Urothelium cell line (cell line): ENCODE measurements around the gene GSKIP.
A peak's percentile ranks its signal among the peaks of the same experiment; 100 is the strongest.
"Not testable (repeated sequence)": the region's sequence is repeated elsewhere in the genome, so short reads cannot be mapped to it uniquely, and the experiment has no call there.

Experiments
- DNase-seq: peaks from one replicate; pipeline ENCODE4 v3.0.0; 2011; ENCODE audit warnings: low spot score, mixed read lengths
- FAIRE-seq: peaks from 2 replicates; lab custom pipeline; 2011; peaks lifted over from hg19 to GRCh38; lab: Jason Lieb, UNC

GSKIP gene

GRCh38 chr14:96362965-96363750, at the start of gene GSKIP, which contains the start of gene ATG2B:
TSS of gene GSKIP (plus strand) at chr14:96363526. CDS start at chr14:96382248, 18,722 bp downstream.
TSS of gene ATG2B (minus strand) at chr14:96363341. CDS start at chr14:96362976, 365 bp downstream.
- DNase-seq (peak; percentile 90), FAIRE-seq (no peak)

- FAIRE-seq (no peak), DNase-seq (no peak)
These were observed 47.2 kb upstream of the GSKIP start for GRCh38 chr14:96316087-96316486.

GRCh38 chr14:96318836-96319235, 44.5 kb upstream of the GSKIP start:
- no peak for DNase-seq
- FAIRE-seq: no peak

GRCh38 chr14:96320605-96321004, 42.7 kb upstream of the GSKIP start:
- DNase-seq: no peak
- no peak for FAIRE-seq

- FAIRE-seq: no peak
- no peak for DNase-seq
These were observed 39.1 kb upstream of the GSKIP start for GRCh38 chr14:96324219-96324618.

- DNase-seq (no peak), FAIRE-seq (no peak)
These were observed 24.8 kb upstream of the GSKIP start for GRCh38 chr14:96338551-96338950.

- no peak for FAIRE-seq
These were observed 22.0 kb upstream of the GSKIP start for GRCh38 chr14:96341323-96341722.

GRCh38 chr14:96345669-96346068, 17.7 kb upstream of the GSKIP start:
- no peak for FAIRE-seq
- DNase-seq: no peak

More at GRCh38 chr14:96341323-96341722, 22.0 kb upstream of the GSKIP start:
- DNase-seq: no peak

- not testable (repeated sequence) for FAIRE-seq, DNase-seq
These were observed 15.4 kb upstream of the GSKIP start for GRCh38 chr14:96347957-96348356.

- FAIRE-seq (no peak), DNase-seq (no peak)
These were observed 13.8 kb upstream of the GSKIP start for GRCh38 chr14:96349286-96350075.

- no peak for DNase-seq
These were observed 11.3 kb upstream of the GSKIP start for GRCh38 chr14:96351986-96352385.

GRCh38 chr14:96352708-96353107, 10.6 kb upstream of the GSKIP start:
- no peak for DNase-seq
- no peak for FAIRE-seq

More at GRCh38 chr14:96351986-96352385, 11.3 kb upstream of the GSKIP start:
- FAIRE-seq: no peak

GRCh38 chr14:96354246-96354645, 9.1 kb upstream of the GSKIP start:
- DNase-seq (no peak), FAIRE-seq (no peak)

- DNase-seq (no peak), FAIRE-seq (no peak)
These were observed 6.1 kb upstream of the GSKIP start for GRCh38 chr14:96357216-96357615.

GRCh38 chr14:96359959-96360358, 3.4 kb upstream of the GSKIP start:
- FAIRE-seq (no peak), DNase-seq (no peak)

GRCh38 chr14:96362071-96362964, 1.0 kb upstream of the GSKIP start:
- FAIRE-seq (no peak), DNase-seq (peak; percentile 8)

- no peak for FAIRE-seq
- DNase-seq: peak; percentile 12
These were observed 518 bp downstream of the GSKIP start for GRCh38 chr14:96363751-96364336.

GRCh38 chr14:96364962-96365361, 1.6 kb downstream of the GSKIP start:
- no peak for FAIRE-seq
- no peak for DNase-seq

GRCh38 chr14:96368534-96368933, 5.2 kb downstream of the GSKIP start:
- FAIRE-seq (no peak), DNase-seq (no peak)

GRCh38 chr14:96370528-96370927, 7.2 kb downstream of the GSKIP start:
- no peak for FAIRE-seq
- no peak for DNase-seq
